IMR-90 (cell line): ENCODE results near the gene SCN8A. TPM values are rescaled to one million over a fixed set of nuclear protein-coding genes. Genes with fewer than 3 reads are reported as not detected.

Experiments used
- ATAC-seq: fragments of 200-7000 bp; cut with Tn5 transposase; 2 replicates; pipeline ENCODE4 v1.9.1; 2020; ENCODE audit warnings: low read depth, mild to moderate bottlenecking, moderate library complexity
- BruUV-seq: library from RNA; stranded (reverse); fragments of 400-500 nt; replicated peaks from 2 replicates; lab custom pipeline; 2021; lab: Mats Ljungman, UMichigan
- CTCF ChIA-PET: fragments of 300-600 bp; formaldehyde crosslinking; extraction: SDS; loops from one replicate; lab custom pipeline; 2021; ENCODE audit warnings: antibody characterized with exemption; lab: Yijun Ruan, JAX
- POLR2A ChIA-PET: fragments of 300-600 bp; sonication (Branson Sonifier 250); formaldehyde crosslinking; loops from one replicate; lab custom pipeline; 2022; ENCODE audit warnings: antibody characterized with exemption; ENCODE audit not compliant: unreplicated experiment; lab: Charles Lee
- DNase-seq: peaks from one replicate; pipeline ENCODE4 v3.0.0; 2013
- H2AFZ ChIP-seq: replicated peaks from 2 replicates; pipeline ENCODE3; 2013; ENCODE audit warnings: low read length, mild to moderate bottlenecking; ENCODE audit not compliant: poor library complexity
- H2AK5ac ChIP-seq: 2 replicates; pipeline ENCODE4 v1.6.1; 2013; ENCODE audit warnings: low read depth, low read length, inconsistent platforms
- H2AK9ac ChIP-seq: replicated peaks from 2 replicates; pipeline ENCODE3; 2013; ENCODE audit warnings: mild to moderate bottlenecking, low read depth, low read length, moderate library complexity; ENCODE audit not compliant: poor library complexity
- H2BK120ac ChIP-seq: 2 replicates; pipeline ENCODE4 v1.6.1; 2013; ENCODE audit warnings: low read depth, low read length, inconsistent platforms
- H2BK15ac ChIP-seq: 3 replicates; pipeline ENCODE4 v1.6.1; 2013; ENCODE audit warnings: low read depth, low read length, inconsistent platforms
- H2BK20ac ChIP-seq: 2 replicates; pipeline ENCODE4 v1.6.1; 2013; ENCODE audit warnings: low read depth, mild to moderate bottlenecking, inconsistent platforms, low read length, moderate library complexity
- H2BK5ac ChIP-seq: 2 replicates; pipeline ENCODE4 v1.6.1; 2013; ENCODE audit warnings: mild to moderate bottlenecking, low read depth, low read length, inconsistent platforms; ENCODE audit not compliant: poor library complexity, severe bottlenecking
- H3K14ac ChIP-seq: replicated peaks from 2 replicates; pipeline ENCODE4 v1.6.1; 2013; ENCODE audit warnings: low read depth, low read length, inconsistent platforms
- H3K18ac ChIP-seq: 2 replicates; pipeline ENCODE4 v1.6.1; 2013; ENCODE audit warnings: low read depth, low read length, control low read depth
- H3K23ac ChIP-seq: 2 replicates; pipeline ENCODE4 v1.6.1; 2013; ENCODE audit warnings: low read depth, low read length, inconsistent platforms
- H3K27ac ChIP-seq: 2 replicates; pipeline ENCODE4 v1.5.1; 2013; ENCODE audit warnings: mild to moderate bottlenecking, control low read depth, low read length; ENCODE audit not compliant: insufficient read depth
- H3K27me3 ChIP-seq: 2 replicates; pipeline ENCODE4 v1.6.1; 2013; ENCODE audit warnings: low read length; ENCODE audit not compliant: control insufficient read depth, insufficient read depth
- H3K36me3 ChIP-seq: 2 replicates; pipeline ENCODE4 v1.6.1; 2013; ENCODE audit warnings: low read length, mixed read lengths; ENCODE audit not compliant: control insufficient read depth, insufficient read depth
- H3K4ac ChIP-seq: 2 replicates; pipeline ENCODE4 v1.6.1; 2013; ENCODE audit warnings: low read depth, low read length, inconsistent platforms
- H3K4me1 ChIP-seq: 2 replicates; pipeline ENCODE4 v1.6.1; 2013; ENCODE audit warnings: low read length, mixed read lengths; ENCODE audit not compliant: control insufficient read depth, insufficient read depth
- H3K4me2 ChIP-seq: 2 replicates; pipeline ENCODE4 v1.6.1; 2013; ENCODE audit warnings: low read depth, mild to moderate bottlenecking, control low read depth, low read length, moderate library complexity
- H3K4me3 ChIP-seq: 2 replicates; pipeline ENCODE4 v1.5.1; 2013; ENCODE audit warnings: low read depth, mild to moderate bottlenecking, control low read depth, low read length, moderate library complexity; ENCODE audit not compliant: insufficient read depth
- H3K56ac ChIP-seq: 2 replicates; pipeline ENCODE4 v1.6.1; 2013; ENCODE audit warnings: low read length, inconsistent platforms; ENCODE audit not compliant: insufficient read depth; ENCODE audit errors: extremely low read depth
- H3K79me1 ChIP-seq, 2 experiments: 2 replicates each; pipeline ENCODE4 v1.6.1; 2013; ENCODE audit warnings: low read length in 2 of 2, inconsistent platforms in 1 of 2, low read depth in 1 of 2
- H3K9ac ChIP-seq: 2 replicates; pipeline ENCODE4 v1.6.1; 2013; ENCODE audit warnings: low read depth, low read length, control low read depth
- H3K9me1 ChIP-seq: 2 replicates; pipeline ENCODE4 v1.6.1; 2013; ENCODE audit warnings: low read length, inconsistent platforms; ENCODE audit not compliant: insufficient read depth
- H3K9me3 ChIP-seq: 2 replicates; pipeline ENCODE4 v1.6.1; 2013; ENCODE audit warnings: low read length; ENCODE audit not compliant: control insufficient read depth, insufficient read depth
- H4K20me1 ChIP-seq: 2 replicates; pipeline ENCODE4 v1.6.1; 2013; ENCODE audit warnings: low read length, inconsistent platforms; ENCODE audit not compliant: insufficient read depth
- H4K5ac ChIP-seq: 2 replicates; pipeline ENCODE4 v1.6.1; 2013; ENCODE audit warnings: mild to moderate bottlenecking, low read depth, low read length, control low read depth
- H4K8ac ChIP-seq, 2 experiments: 2 replicates each; pipeline ENCODE4 v1.6.1; 2013; ENCODE audit warnings: low read depth in 2 of 2, low read length in 2 of 2, control low read depth in 1 of 2, inconsistent platforms in 1 of 2
- H4K91ac ChIP-seq: 2 replicates; pipeline ENCODE4 v1.6.1; 2013; ENCODE audit warnings: low read depth, low read length, inconsistent platforms; ENCODE audit not compliant: insufficient read depth
- CEBPB ChIP-seq: IDR thresholded peaks from 2 replicates; pipeline ENCODE4 v1.6.1; 2012; ENCODE audit warnings: low read depth, low read length, improper control_type of control experiment
- CHD1 ChIP-seq: IDR thresholded peaks from 2 replicates; pipeline ENCODE4 v1.6.1; 2012; ENCODE audit warnings: low read depth, low read length, improper control_type of control experiment
- POLR2A ChIP-seq: IDR thresholded peaks from 2 replicates; pipeline ENCODE4 v1.6.1; 2012; ENCODE audit warnings: mild to moderate bottlenecking, low read depth, low read length
- WGBS, 2 experiments: methylation state at CpG; one replicate each; pipeline versions ENCODE4 v1.1.5 to v1.1.7; 2013; ENCODE audit warnings: missing lambda C conversion rate in 2 of 2; ENCODE audit not compliant: insufficient read length in 1 of 2; ENCODE audit errors: extremely low coverage in 2 of 2; 5-methylcytosine and 5-hydroxymethylcytosine counted together
- dilution Hi-C: fragments of 300-500 bp; cut with HindIII; formaldehyde crosslinking; loops from one replicate; pipeline ENCODE4 v1.14.3; 2018; ENCODE audit warnings: low sequenced_read_pairs; ENCODE audit not compliant: unreplicated experiment
- in situ Hi-C: fragments of 300-500 bp; cut with MboI; formaldehyde crosslinking; loops from 3 replicates; pipeline ENCODE4 v1.14.3; 2019; ENCODE audit warnings: low sequenced_read_pairs, inconsistent platforms, mixed read lengths
- intact Hi-C: fragments of 100-400 bp; cut with micrococcal nuclease; formaldehyde crosslinking; loops from 2 replicates; pipeline ENCODE4 v1.10.0; 2022
- polyA plus RNA-seq, 3 experiments: library from polyadenylated mRNA; depleted of rRNA; stranded (reverse); fragments of >200 nt; gene quantifications; 2 replicates each; pipeline ENCODE4 v1.2.3, GENCODE V29; 2012; ENCODE audit warnings: low replicate concordance in 1 of 3
- total RNA-seq: library from RNA; depleted of rRNA; stranded (reverse); fragments of >200 nt; gene quantifications from 2 replicates; pipeline ENCODE4 v1.2.3, GENCODE V29; 2012
- TF ChIP-seq, protein P1 (sequence below): fragments of 150-350 bp; IDR thresholded peaks from 2 replicates; pipeline ENCODE4 v1.6.1; 2017; ENCODE audit warnings: mild to moderate bottlenecking, antibody characterized with exemption, low read length, low read depth

Gene SCN8A
- total and polyA plus RNA-seq, 2 of the 4 experiments (the other 2 are of a cell fraction), result 6.9 to 19.7 TPM

DNA sequence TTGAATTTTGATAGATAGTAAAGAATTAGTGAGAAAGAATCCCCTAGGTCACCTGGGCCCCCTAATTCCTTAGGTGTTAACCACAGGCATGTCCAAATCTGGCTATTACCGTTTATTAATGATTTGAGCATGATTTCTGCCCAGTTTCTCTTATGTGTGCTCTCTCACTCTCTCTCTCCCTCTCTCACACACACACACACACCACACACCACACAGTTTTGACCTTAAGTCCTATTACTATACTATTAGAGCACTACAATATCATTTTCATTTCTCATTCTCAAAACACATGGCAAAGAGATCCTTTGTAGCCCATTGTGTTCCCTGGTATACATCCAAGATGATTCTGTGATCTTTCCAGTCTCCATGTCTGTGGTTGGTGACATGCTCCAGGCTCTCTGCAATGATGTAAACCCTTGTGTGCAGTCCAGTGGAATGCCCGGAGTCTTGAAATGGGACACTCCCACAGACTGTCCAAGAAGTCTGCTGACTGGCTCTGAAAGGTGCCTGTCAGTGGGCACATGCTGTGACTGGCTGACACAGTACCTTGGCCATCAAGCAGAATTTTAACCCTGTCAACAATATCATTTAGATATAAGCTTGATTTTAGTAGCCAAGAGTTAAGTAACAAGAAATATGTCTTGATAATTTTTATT, 161.3 kb downstream of the SCN8A start:
- no peak overlapping the region for H2AFZ ChIP-seq
- H4K5ac ChIP-seq, result no peak overlapping the region
- no peak overlapping the region for H3K4ac ChIP-seq
- H3K18ac ChIP-seq, result no peak overlapping the region; the same call in 1 of the 2 replicates
- no peak overlapping the region for H3K56ac ChIP-seq
- CTCF ChIA-PET, result no interaction called here
- no peak overlapping the region for H2AK9ac ChIP-seq
- H3K27me3 ChIP-seq, result no peaks in the 10 kb centered on the region
- no peak overlapping the region for H2AK5ac ChIP-seq
- H2BK5ac ChIP-seq, result peak overlapping the region; percentile 64
- H3K9me3 ChIP-seq, result no peaks in the 10 kb centered on the region
- no peak overlapping the region for H3K4me2 ChIP-seq
- no peak overlapping the region for H3K4me3 ChIP-seq
- no peak overlapping the region for H2BK20ac ChIP-seq
- TF ChIP-seq POLR2A, result no peak
- TF ChIP-seq CEBPB, result peak; percentile 26; the same call in 1 of the 2 replicates
- TF ChIP-seq CHD1, result no peak
- TF ChIP-seq, protein P1, sequence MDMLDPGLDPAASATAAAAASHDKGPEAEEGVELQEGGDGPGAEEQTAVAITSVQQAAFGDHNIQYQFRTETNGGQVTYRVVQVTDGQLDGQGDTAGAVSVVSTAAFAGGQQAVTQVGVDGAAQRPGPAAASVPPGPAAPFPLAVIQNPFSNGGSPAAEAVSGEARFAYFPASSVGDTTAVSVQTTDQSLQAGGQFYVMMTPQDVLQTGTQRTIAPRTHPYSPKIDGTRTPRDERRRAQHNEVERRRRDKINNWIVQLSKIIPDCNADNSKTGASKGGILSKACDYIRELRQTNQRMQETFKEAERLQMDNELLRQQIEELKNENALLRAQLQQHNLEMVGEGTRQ, result peak; percentile 69; the same call in 1 of the 2 replicates
- H3K9ac ChIP-seq, result no peak overlapping the region
- no peaks in the 10 kb centered on the region for H4K20me1 ChIP-seq
- no peak overlapping the region for H3K27ac ChIP-seq
- H3K4me1 ChIP-seq, result no peaks in the 10 kb centered on the region
- intact Hi-C loops, result no loop called here
- H3K36me3 ChIP-seq, result 0 out of 2 replicates have a peak, but pooled peaks cover 3% of the 10 kb centered on the region
- no peaks in the 10 kb centered on the region; a peak in 1 of 4 replicates for H3K79me1 ChIP-seq
- DNase-seq, result peak; percentile 94
- dilution Hi-C loops, result no loop called here
- no peak overlapping the region for H3K14ac ChIP-seq
- 29% methylated on average over 1 of the region's 2 CpGs; no CpG with 5 or more reads in 1 of the 2 experiments for WGBS, 2 experiments
- in situ Hi-C loops, result no loop called here
- H3K9me1 ChIP-seq, result no peaks in the 10 kb centered on the region
- H2BK120ac ChIP-seq, result no peak overlapping the region
- peak overlapping the region; percentile 41; the same call in 1 of the 2 replicates for H3K23ac ChIP-seq
- no peak overlapping the region for H2BK15ac ChIP-seq
- no peak overlapping the region; a peak in 1 of 4 replicates for H4K8ac ChIP-seq
- BruUV-seq, result no TSS peak
- peak; percentile 100 for ATAC-seq
- POLR2A ChIA-PET, result no interaction called here
- H4K91ac ChIP-seq, result no peak overlapping the region
